GM23338 (cell line): ENCODE data around the gene TTBK2. TPM values are rescaled to one million over a fixed set of nuclear protein-coding genes. Genes with fewer than 3 reads are reported as not detected.

ENCODE experiments used
- ATAC-seq: fragments of 200-7000 bp; cut with Tn5 transposase; 3 replicates; pipeline ENCODE4 v1.9.1; 2020
- DNase-seq: peaks from one replicate; pipeline ENCODE4 v3.0.0-alpha.2; 2015; ENCODE audit warnings: low spot score
- H2AFZ ChIP-seq: fragments of 200-600 bp; sonication (generic); 2 replicates; pipeline ENCODE4 v1.8.0; 2016; ENCODE audit warnings: antibody characterized with exemption, mild to moderate bottlenecking, moderate library complexity
- H3F3A ChIP-seq: fragments of 200-600 bp; sonication (generic); replicated peaks from 2 replicates; pipeline ENCODE4 v1.8.0; 2017; ENCODE audit warnings: antibody characterized with exemption, mixed run types, low read depth
- H3K27ac ChIP-seq: fragments of 200-600 bp; sonication (generic); 2 replicates; pipeline ENCODE4 v1.6.1; 2016; ENCODE audit warnings: low read depth
- H3K27me3 ChIP-seq: fragments of 200-600 bp; sonication (generic); 2 replicates; pipeline ENCODE4 v1.8.0; 2016; ENCODE audit warnings: mild to moderate bottlenecking, mixed run types, moderate library complexity; ENCODE audit not compliant: insufficient read depth
- H3K36me3 ChIP-seq: fragments of 200-600 bp; sonication (generic); 2 replicates; pipeline ENCODE4 v1.8.0; 2016; ENCODE audit warnings: mild to moderate bottlenecking; ENCODE audit not compliant: insufficient read depth
- H3K4me1 ChIP-seq: fragments of 200-600 bp; sonication (generic); 2 replicates; pipeline ENCODE4 v1.8.0; 2016; ENCODE audit warnings: mild to moderate bottlenecking, moderate library complexity; ENCODE audit not compliant: insufficient read depth
- H3K4me2 ChIP-seq: fragments of 200-600 bp; sonication (generic); 2 replicates; pipeline ENCODE4 v1.7.1; 2017; ENCODE audit warnings: mixed run types
- H3K4me3 ChIP-seq: fragments of 200-600 bp; sonication (generic); 2 replicates; pipeline ENCODE4 v1.6.1; 2016; ENCODE audit warnings: mixed run types
- H3K79me2 ChIP-seq: fragments of 200-600 bp; sonication (generic); replicated peaks from 2 replicates; pipeline ENCODE4 v1.8.0; 2017; ENCODE audit warnings: mild to moderate bottlenecking; ENCODE audit not compliant: insufficient read depth
- H3K9me2 ChIP-seq: fragments of 200-600 bp; sonication (generic); 2 replicates; pipeline ENCODE4 v1.8.0; 2017; ENCODE audit not compliant: insufficient read depth
- H4K20me1 ChIP-seq: fragments of 200-600 bp; sonication (generic); replicated peaks from 2 replicates; pipeline ENCODE4 v1.8.0; 2017; ENCODE audit warnings: mild to moderate bottlenecking; ENCODE audit not compliant: insufficient read depth
- H3K27ac Mint-ChIP-seq: 2 replicates; pipeline ENCODE4 v1.8.0; 2020; ENCODE audit warnings: inconsistent platforms, mild to moderate bottlenecking, moderate library complexity, mixed read lengths
- H3K27me3 Mint-ChIP-seq: 3 replicates; pipeline ENCODE4 v1.8.0; 2022; ENCODE audit warnings: low read depth, mild to moderate bottlenecking, moderate library complexity, mixed read lengths, inconsistent platforms; ENCODE audit not compliant: insufficient read depth, poor library complexity
- H3K36me3 Mint-ChIP-seq: 3 replicates; pipeline ENCODE4 v1.8.0; 2021; ENCODE audit warnings: low read depth, mild to moderate bottlenecking, inconsistent platforms, moderate library complexity, mixed read lengths
- H3K4me1 Mint-ChIP-seq: 3 replicates; pipeline ENCODE4 v1.8.0; 2020; ENCODE audit warnings: mild to moderate bottlenecking, inconsistent platforms, mixed read lengths
- H3K4me3 Mint-ChIP-seq: 3 replicates; pipeline ENCODE4 v1.8.0; 2021; ENCODE audit warnings: moderate library complexity, mild to moderate bottlenecking, inconsistent platforms, mixed read lengths
- H3K9me3 Mint-ChIP-seq: 3 replicates; pipeline ENCODE4 v1.8.0; 2020; ENCODE audit warnings: moderate library complexity, mild to moderate bottlenecking, inconsistent platforms, mixed read lengths
- CREB1 ChIP-seq: fragments of 250-450 bp; sonication (Bioruptor Pico); IDR thresholded peaks from 2 replicates; pipeline ENCODE4 v1.5.0; 2020; ENCODE audit warnings: low read depth, mild to moderate bottlenecking, moderate library complexity
- EZH2 ChIP-seq: fragments of 200-600 bp; sonication (generic); IDR thresholded peaks from one replicate; pipeline ENCODE4 v1.8.0; 2017; ENCODE audit warnings: antibody characterized with exemption, mild to moderate bottlenecking, low read depth; ENCODE audit not compliant: unreplicated experiment
- EZH2phosphoT487 ChIP-seq: fragments of 200-600 bp; sonication (generic); IDR thresholded peaks from one replicate; pipeline ENCODE4 v1.8.1; 2018; ENCODE audit warnings: antibody characterized with exemption; ENCODE audit not compliant: unreplicated experiment
- JUNB ChIP-seq: IDR thresholded peaks from one replicate; pipeline ENCODE4 v1.6.1; 2016; ENCODE audit warnings: antibody characterized with exemption; ENCODE audit not compliant: unreplicated experiment
- NANOG ChIP-seq: IDR thresholded peaks from 2 replicates; pipeline ENCODE4 v1.6.1; 2016; ENCODE audit warnings: antibody characterized with exemption, borderline replicate concordance
- POLR2AphosphoS5 ChIP-seq: IDR thresholded peaks from 2 replicates; pipeline ENCODE4 v1.6.1; 2016; ENCODE audit warnings: antibody characterized with exemption, low read depth
- STAT1 ChIP-seq: IDR thresholded peaks from one replicate; pipeline ENCODE4 v1.6.1; 2016; ENCODE audit warnings: antibody characterized with exemption; ENCODE audit not compliant: unreplicated experiment
- ZNF114 ChIP-seq: fragments of 250-450 bp; sonication (Bioruptor Pico); IDR thresholded peaks from 2 replicates; pipeline ENCODE4 v1.5.0; 2020; ENCODE audit warnings: mild to moderate bottlenecking, moderate library complexity
- ZNF331 ChIP-seq: fragments of 250-450 bp; sonication (Bioruptor Pico); IDR thresholded peaks from 2 replicates; pipeline ENCODE4 v1.5.0; 2020; ENCODE audit warnings: low read depth, mild to moderate bottlenecking, moderate library complexity
- polyA plus RNA-seq: library from polyadenylated mRNA; unstranded; fragments of >200 nt; fragmentation: Nextera tagmentation; extraction: Ambion mirVana; gene quantifications from 2 replicates; pipeline ENCODE4 v1.2.1, GENCODE V29; 2016
- total RNA-seq: library from RNA; depleted of rRNA; stranded (reverse); fragments of >200 nt; shearing (Covaris generic); gene quantifications from 2 replicates; pipeline ENCODE4 v1.2.3, GENCODE V29; 2014
- TF ChIP-seq, protein P1 (sequence below), 2 experiments: fragments of 200-600 bp in 1 of 2; sonication (generic) in 1 of 2; conservative IDR thresholded peaks; 2 replicates each; pipeline versions ENCODE4 v1.5.1 to v1.6.1; 2016 to 2017; ENCODE audit warnings: antibody characterized with exemption in 2 of 2, low read depth in 2 of 2, mild to moderate bottlenecking in 2 of 2, moderate library complexity in 1 of 2
- TF ChIP-seq, protein P2 (sequence below): IDR thresholded peaks from 2 replicates; pipeline ENCODE4 v1.6.1; 2016; ENCODE audit warnings: antibody characterized with exemption
- TF ChIP-seq, protein P3 (sequence below): IDR thresholded peaks from one replicate; pipeline ENCODE4 v1.6.1; 2018; ENCODE audit warnings: antibody characterized with exemption; ENCODE audit not compliant: unreplicated experiment

Gene TTBK2
- total and polyA plus RNA-seq, 2 experiments from 2014 or later = 5.8 to 15.9 TPM

DNA sequence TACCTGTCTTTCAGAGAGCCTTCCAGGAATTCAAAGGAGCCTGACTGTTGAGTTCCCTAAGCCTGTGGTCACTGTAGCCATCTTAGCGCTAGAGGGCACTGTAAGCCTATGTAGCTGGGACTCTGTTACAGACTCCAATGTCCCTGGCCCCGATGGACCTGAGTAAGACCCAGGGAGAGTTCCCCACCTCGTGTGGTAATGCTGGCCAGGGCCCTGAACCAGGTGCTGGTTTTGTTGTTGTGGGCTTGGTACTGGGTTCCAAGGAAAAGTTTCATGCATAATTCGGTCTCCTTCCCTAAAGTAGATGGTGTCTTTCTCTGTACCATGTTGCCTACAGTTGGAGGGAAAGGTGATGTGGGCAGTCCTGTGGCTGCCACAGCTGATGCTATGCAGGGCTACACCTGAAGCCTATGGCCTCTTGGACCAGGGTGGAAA, 216.1 kb downstream of the TTBK2 start:
- TF ChIP-seq EZH2 = no peak
- TF ChIP-seq, protein P1, sequence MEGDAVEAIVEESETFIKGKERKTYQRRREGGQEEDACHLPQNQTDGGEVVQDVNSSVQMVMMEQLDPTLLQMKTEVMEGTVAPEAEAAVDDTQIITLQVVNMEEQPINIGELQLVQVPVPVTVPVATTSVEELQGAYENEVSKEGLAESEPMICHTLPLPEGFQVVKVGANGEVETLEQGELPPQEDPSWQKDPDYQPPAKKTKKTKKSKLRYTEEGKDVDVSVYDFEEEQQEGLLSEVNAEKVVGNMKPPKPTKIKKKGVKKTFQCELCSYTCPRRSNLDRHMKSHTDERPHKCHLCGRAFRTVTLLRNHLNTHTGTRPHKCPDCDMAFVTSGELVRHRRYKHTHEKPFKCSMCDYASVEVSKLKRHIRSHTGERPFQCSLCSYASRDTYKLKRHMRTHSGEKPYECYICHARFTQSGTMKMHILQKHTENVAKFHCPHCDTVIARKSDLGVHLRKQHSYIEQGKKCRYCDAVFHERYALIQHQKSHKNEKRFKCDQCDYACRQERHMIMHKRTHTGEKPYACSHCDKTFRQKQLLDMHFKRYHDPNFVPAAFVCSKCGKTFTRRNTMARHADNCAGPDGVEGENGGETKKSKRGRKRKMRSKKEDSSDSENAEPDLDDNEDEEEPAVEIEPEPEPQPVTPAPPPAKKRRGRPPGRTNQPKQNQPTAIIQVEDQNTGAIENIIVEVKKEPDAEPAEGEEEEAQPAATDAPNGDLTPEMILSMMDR (conservative IDR thresholded peaks at IDR 0.05; ENCODE audit: low read depth in 2 of 2) = peak; percentile 87 to 97
- no peaks in the 10 kb centered on the region for H3K4me1 ChIP-seq
- H3K79me2 ChIP-seq = no peaks in the 10 kb centered on the region
- H3K27ac ChIP-seq = no peak overlapping the region
- no peaks in the 10 kb centered on the region for H3K27me3 Mint-ChIP-seq
- no peak overlapping the region for H3K4me3 ChIP-seq
- 0 out of 2 replicates have a peak, but pooled peaks cover 6% of the 10 kb centered on the region for H3K9me2 ChIP-seq
- H3K36me3 ChIP-seq = no peaks in the 10 kb centered on the region
- ATAC-seq (peak; percentile 100), DNase-seq (peak; percentile 92)
- H3K36me3 Mint-ChIP-seq = peaks cover 7% of the 10 kb centered on the region; the same call in 2 of the 3 replicates
- H3K4me3 Mint-ChIP-seq = no peak overlapping the region
- no peak overlapping the region for H3K4me2 ChIP-seq
- no peaks in the 10 kb centered on the region; the same call in 2 of the 3 replicates for H3K9me3 Mint-ChIP-seq
- H3F3A ChIP-seq = no peaks in the 10 kb centered on the region
- no peak overlapping the region for H2AFZ ChIP-seq
- no peak overlapping the region for H3K27ac Mint-ChIP-seq
- H3K4me1 Mint-ChIP-seq = no peaks in the 10 kb centered on the region
- no peaks in the 10 kb centered on the region; the same call in 1 of the 2 replicates for H4K20me1 ChIP-seq
- no peaks in the 10 kb centered on the region for H3K27me3 ChIP-seq

DNA sequence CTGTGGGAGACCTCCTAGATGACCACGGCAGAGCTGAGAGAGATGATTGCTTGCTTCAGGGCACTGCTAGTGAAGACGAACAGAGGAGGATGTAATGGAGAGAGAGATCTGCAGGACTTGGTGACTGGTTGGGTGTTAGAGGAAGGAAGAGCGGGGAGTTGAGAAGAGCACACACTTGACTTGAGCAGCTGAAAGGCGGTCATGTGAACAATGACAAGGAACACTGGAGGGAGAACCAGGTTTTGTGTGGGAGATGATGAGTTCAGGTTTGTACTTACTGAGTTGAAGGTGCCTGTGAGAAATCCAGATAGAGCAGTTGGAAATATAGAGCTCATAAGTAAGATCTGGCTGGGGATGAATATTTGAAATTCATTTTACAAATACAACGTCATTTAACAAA, 224.0 kb downstream of the TTBK2 start:
- no peak overlapping the region for H3K4me2 ChIP-seq
- Mint-ChIP-seq H3K27ac (no peak overlapping the region), H3K4me3 (no peak overlapping the region), H3K9me3 (no peaks in the 10 kb centered on the region; the same call in 2 of the 3 replicates), H3K4me1 (no peaks in the 10 kb centered on the region), H3K27me3 (peaks cover 8% of the 10 kb centered on the region), H3K36me3 (peaks cover 8% of the 10 kb centered on the region; the same call in 2 of the 3 replicates)
- H3K79me2 ChIP-seq = no peaks in the 10 kb centered on the region
- H3K4me1 ChIP-seq = no peaks in the 10 kb centered on the region
- H3K36me3 ChIP-seq = no peaks in the 10 kb centered on the region
- H3K4me3 ChIP-seq = no peak overlapping the region
- ATAC-seq (no peak), DNase-seq (no peak)
- no peak overlapping the region for H2AFZ ChIP-seq
- no peaks in the 10 kb centered on the region for H4K20me1 ChIP-seq
- no peak overlapping the region for H3K27ac ChIP-seq
- no peaks in the 10 kb centered on the region for H3K27me3 ChIP-seq
- 0 out of 2 replicates have a peak, but pooled peaks cover 6% of the 10 kb centered on the region for H3K9me2 ChIP-seq
- no peaks in the 10 kb centered on the region for H3F3A ChIP-seq
- TF ChIP-seq, protein P2, sequence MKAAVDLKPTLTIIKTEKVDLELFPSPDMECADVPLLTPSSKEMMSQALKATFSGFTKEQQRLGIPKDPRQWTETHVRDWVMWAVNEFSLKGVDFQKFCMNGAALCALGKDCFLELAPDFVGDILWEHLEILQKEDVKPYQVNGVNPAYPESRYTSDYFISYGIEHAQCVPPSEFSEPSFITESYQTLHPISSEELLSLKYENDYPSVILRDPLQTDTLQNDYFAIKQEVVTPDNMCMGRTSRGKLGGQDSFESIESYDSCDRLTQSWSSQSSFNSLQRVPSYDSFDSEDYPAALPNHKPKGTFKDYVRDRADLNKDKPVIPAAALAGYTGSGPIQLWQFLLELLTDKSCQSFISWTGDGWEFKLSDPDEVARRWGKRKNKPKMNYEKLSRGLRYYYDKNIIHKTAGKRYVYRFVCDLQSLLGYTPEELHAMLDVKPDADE = no peak
- no peak for TF ChIP-seq JUNB
- no peak for TF ChIP-seq ZNF114 (CRISPR knock-in tag)
- no peak for TF ChIP-seq CREB1
- no peak for TF ChIP-seq STAT1
- TF ChIP-seq NANOG = no peak
- TF ChIP-seq EZH2 = no peak
- TF ChIP-seq EZH2phosphoT487 = no peak
- TF ChIP-seq, protein P3, sequence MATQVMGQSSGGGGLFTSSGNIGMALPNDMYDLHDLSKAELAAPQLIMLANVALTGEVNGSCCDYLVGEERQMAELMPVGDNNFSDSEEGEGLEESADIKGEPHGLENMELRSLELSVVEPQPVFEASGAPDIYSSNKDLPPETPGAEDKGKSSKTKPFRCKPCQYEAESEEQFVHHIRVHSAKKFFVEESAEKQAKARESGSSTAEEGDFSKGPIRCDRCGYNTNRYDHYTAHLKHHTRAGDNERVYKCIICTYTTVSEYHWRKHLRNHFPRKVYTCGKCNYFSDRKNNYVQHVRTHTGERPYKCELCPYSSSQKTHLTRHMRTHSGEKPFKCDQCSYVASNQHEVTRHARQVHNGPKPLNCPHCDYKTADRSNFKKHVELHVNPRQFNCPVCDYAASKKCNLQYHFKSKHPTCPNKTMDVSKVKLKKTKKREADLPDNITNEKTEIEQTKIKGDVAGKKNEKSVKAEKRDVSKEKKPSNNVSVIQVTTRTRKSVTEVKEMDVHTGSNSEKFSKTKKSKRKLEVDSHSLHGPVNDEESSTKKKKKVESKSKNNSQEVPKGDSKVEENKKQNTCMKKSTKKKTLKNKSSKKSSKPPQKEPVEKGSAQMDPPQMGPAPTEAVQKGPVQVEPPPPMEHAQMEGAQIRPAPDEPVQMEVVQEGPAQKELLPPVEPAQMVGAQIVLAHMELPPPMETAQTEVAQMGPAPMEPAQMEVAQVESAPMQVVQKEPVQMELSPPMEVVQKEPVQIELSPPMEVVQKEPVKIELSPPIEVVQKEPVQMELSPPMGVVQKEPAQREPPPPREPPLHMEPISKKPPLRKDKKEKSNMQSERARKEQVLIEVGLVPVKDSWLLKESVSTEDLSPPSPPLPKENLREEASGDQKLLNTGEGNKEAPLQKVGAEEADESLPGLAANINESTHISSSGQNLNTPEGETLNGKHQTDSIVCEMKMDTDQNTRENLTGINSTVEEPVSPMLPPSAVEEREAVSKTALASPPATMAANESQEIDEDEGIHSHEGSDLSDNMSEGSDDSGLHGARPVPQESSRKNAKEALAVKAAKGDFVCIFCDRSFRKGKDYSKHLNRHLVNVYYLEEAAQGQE = no peak
- TF ChIP-seq, protein P1 (conservative IDR thresholded peaks at IDR 0.05; ENCODE audit: low read depth in 2 of 2) = no peak
- no peak for TF ChIP-seq ZNF331 (CRISPR knock-in tag)
- TF ChIP-seq POLR2AphosphoS5 = no peak
